ENCODE measurements around the gene ARHGAP31.

GRCh38 chr3:119444590-119444989 is 150.4 kb downstream of the ARHGAP31 start:
- TF ChIP-seq CTCF (IDR thresholded peaks at IDR 0.05) (no peak), POLR2A (IDR thresholded peaks at IDR 0.05) (no peak)
